Measurements from ENCODE around the gene RNF167. TPM values are rescaled to one million over a fixed set of nuclear protein-coding genes. Genes with fewer than 3 reads are reported as not detected.

RNF167 gene
- total and polyA plus RNA-seq, 2 of the 8 experiments (the other 6 are each of a cell fraction or from before 2014, with no cell fraction given) = 140 to 281 TPM

DNA sequence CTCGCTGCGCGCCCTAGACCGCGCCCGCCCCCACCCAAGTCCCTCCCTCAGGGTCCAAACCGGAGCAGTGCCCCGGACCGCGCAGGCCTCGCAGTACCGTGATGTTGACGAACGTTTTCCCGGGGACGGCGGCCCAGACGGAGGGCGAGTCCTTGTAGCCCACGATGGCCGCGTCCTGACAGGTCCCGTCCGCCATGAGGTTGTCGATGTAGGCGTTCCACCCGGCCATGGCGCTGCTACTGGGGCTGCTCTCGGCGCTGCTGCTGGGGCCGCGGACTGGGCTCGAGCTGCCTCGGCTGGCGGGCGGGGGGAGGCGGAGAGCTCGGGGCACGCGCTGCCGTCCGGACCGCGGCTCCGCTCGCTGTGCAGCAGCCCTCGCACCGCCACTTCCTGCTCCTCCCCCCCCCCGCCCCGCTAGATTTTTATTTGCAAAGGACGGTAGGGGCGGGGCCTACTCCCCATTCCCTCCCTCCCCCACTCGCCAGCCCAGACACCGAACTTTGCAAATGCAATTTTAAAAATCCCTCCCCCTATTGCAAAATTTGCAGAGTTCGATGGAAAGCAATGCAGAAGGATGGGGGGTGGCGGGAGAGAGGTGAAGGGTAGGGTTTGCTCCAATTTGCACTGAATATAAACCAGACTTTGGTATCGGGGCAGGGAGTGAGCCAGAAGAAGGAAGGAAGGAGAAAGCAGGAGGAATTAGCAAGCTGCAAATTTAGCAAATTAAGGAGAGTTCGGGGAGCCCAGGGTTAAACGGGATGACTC is 8.3 kb downstream of the RNF167 start, which contains the start of gene PFN1 (continued):
- TF ChIP-seq, protein P1, sequence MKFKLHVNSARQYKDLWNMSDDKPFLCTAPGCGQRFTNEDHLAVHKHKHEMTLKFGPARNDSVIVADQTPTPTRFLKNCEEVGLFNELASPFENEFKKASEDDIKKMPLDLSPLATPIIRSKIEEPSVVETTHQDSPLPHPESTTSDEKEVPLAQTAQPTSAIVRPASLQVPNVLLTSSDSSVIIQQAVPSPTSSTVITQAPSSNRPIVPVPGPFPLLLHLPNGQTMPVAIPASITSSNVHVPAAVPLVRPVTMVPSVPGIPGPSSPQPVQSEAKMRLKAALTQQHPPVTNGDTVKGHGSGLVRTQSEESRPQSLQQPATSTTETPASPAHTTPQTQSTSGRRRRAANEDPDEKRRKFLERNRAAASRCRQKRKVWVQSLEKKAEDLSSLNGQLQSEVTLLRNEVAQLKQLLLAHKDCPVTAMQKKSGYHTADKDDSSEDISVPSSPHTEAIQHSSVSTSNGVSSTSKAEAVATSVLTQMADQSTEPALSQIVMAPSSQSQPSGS (IDR thresholded peaks at IDR 0.05; ENCODE audit: low read length) = no peak
- no peak for TF ChIP-seq SIRT6 (IDR thresholded peaks at IDR 0.05; ENCODE audit: low read length)
- no peak; the same call in 1 of the 2 replicates for TF ChIP-seq RBBP5 (IDR thresholded peaks at IDR 0.05; ENCODE audit: borderline replicate concordance, low read depth, low read length)
- no peak for TF ChIP-seq RXRA (IDR thresholded peaks at IDR 0.05; ENCODE audit: insufficient read depth, low read depth, low read length)
